Astrocyte (in vitro differentiated cells and primary cell): ENCODE results near the gene CPPED1. TPM values are rescaled to one million over a fixed set of nuclear protein-coding genes. Genes with fewer than 3 reads are reported as not detected.
A peak's percentile ranks its signal among the peaks of the same experiment; 100 is the strongest.

Experiments used
- DNase-seq: peaks from one replicate; pipeline ENCODE4 v3.0.0-alpha.2; 2010; ENCODE audit warnings: low read depth
- FAIRE-seq: peaks from 2 replicates; lab custom pipeline; 2011; peaks lifted over from hg19 to GRCh38; lab: Jason Lieb, UNC
- H2AFZ ChIP-seq: 2 replicates; pipeline ENCODE4 v1.6.0; 2012; ENCODE audit warnings: low read depth, low read length, inconsistent platforms
- H3K27ac ChIP-seq: 2 replicates; pipeline ENCODE4 v1.5.1; 2011; ENCODE audit warnings: low read depth, low read length, inconsistent platforms
- H3K27me3 ChIP-seq: 2 replicates; pipeline ENCODE4 v1.6.0; 2011; ENCODE audit warnings: low read length, inconsistent platforms; ENCODE audit not compliant: insufficient read depth
- H3K36me3 ChIP-seq: 2 replicates; pipeline ENCODE4 v1.5.1; 2011; ENCODE audit warnings: low read length, inconsistent platforms; ENCODE audit not compliant: insufficient read depth
- H3K4me1 ChIP-seq: 2 replicates; pipeline ENCODE4 v1.5.1; 2011; ENCODE audit warnings: low read length, inconsistent platforms; ENCODE audit not compliant: insufficient read depth
- H3K4me2 ChIP-seq: 2 replicates; pipeline ENCODE4 v1.6.0; 2012; ENCODE audit warnings: low read length, inconsistent platforms
- H3K4me3 ChIP-seq: 2 replicates; pipeline ENCODE4 v1.5.1; 2011; ENCODE audit warnings: low read depth, mild to moderate bottlenecking, low read length, inconsistent platforms; ENCODE audit not compliant: insufficient read depth
- H3K79me2 ChIP-seq: 2 replicates; pipeline ENCODE4 v1.6.0; 2012; ENCODE audit warnings: mild to moderate bottlenecking, low read length, inconsistent platforms; ENCODE audit not compliant: insufficient read depth
- H3K9ac ChIP-seq: 2 replicates; pipeline ENCODE4 v1.6.0; 2012; ENCODE audit warnings: mild to moderate bottlenecking, low read length, inconsistent platforms
- H3K9me3 ChIP-seq: 2 replicates; pipeline ENCODE4 v1.5.1; 2012; ENCODE audit warnings: low read depth, mild to moderate bottlenecking, low read length, inconsistent platforms; ENCODE audit not compliant: insufficient read depth
- H4K20me1 ChIP-seq: 2 replicates; pipeline ENCODE4 v1.6.0; 2012; ENCODE audit warnings: low read length, inconsistent platforms; ENCODE audit not compliant: insufficient read depth
- H3K27ac Mint-ChIP-seq: one replicate; pipeline ENCODE4 v1.8.0; 2021; ENCODE audit warnings: mild to moderate bottlenecking, mixed read lengths; ENCODE audit not compliant: unreplicated experiment
- H3K27me3 Mint-ChIP-seq: one replicate; pipeline ENCODE4 v1.8.0; 2021; ENCODE audit warnings: low read depth, mixed read lengths; ENCODE audit not compliant: unreplicated experiment
- H3K36me3 Mint-ChIP-seq: one replicate; pipeline ENCODE4 v1.8.0; 2021; ENCODE audit warnings: low read depth, mixed read lengths; ENCODE audit not compliant: unreplicated experiment
- H3K4me1 Mint-ChIP-seq: one replicate; pipeline ENCODE4 v1.8.0; 2021; ENCODE audit warnings: low read depth, mixed read lengths; ENCODE audit not compliant: unreplicated experiment
- H3K4me3 Mint-ChIP-seq: one replicate; pipeline ENCODE4 v1.8.0; 2021; ENCODE audit warnings: mild to moderate bottlenecking, moderate library complexity, mixed read lengths; ENCODE audit not compliant: unreplicated experiment
- H3K9me3 Mint-ChIP-seq: one replicate; pipeline ENCODE4 v1.8.0; 2021; ENCODE audit warnings: mild to moderate bottlenecking, mixed read lengths; ENCODE audit not compliant: unreplicated experiment
- CTCF ChIP-seq: IDR thresholded peaks from 2 replicates; pipeline ENCODE4 v1.5.1; 2011; ENCODE audit warnings: low read depth, mild to moderate bottlenecking, inconsistent platforms, low read length, moderate library complexity; ENCODE audit not compliant: insufficient read depth
- EZH2 ChIP-seq: IDR thresholded peaks from 2 replicates; pipeline ENCODE4 v1.6.1; 2012; ENCODE audit warnings: mild to moderate bottlenecking, low read length, inconsistent platforms; ENCODE audit not compliant: insufficient read depth
- total RNA-seq: library from RNA; stranded (reverse); gene quantifications from 2 replicates; pipeline ENCODE4 v1.2.1, GENCODE V29; 2021

Gene CPPED1
- total RNA-seq, 1 donor from 2014 or later, result 28.5 TPM

- peaks cover 2% of the 10 kb centered on the region for H3K4me1 Mint-ChIP-seq
- TF ChIP-seq CTCF (no peak), EZH2 (no peak)
- H3K36me3 Mint-ChIP-seq, result no peaks in the 10 kb centered on the region
- Histone ChIP-seq H3K4me2 (peak overlapping the region; percentile 71), H3K27me3 (peaks cover 7% of the 10 kb centered on the region), H3K9ac (no peak overlapping the region), H3K79me2 (no peaks in the 10 kb centered on the region), H4K20me1 (no peaks in the 10 kb centered on the region), H3K9me3 (no peaks in the 10 kb centered on the region), H3K27ac (peak overlapping the region; percentile 41), H3K36me3 (no peaks in the 10 kb centered on the region), H2AFZ (peak overlapping the region; percentile 47), H3K4me3 (no peak overlapping the region), H3K4me1 (peaks cover 4% of the 10 kb centered on the region)
- no peak overlapping the region for H3K27ac Mint-ChIP-seq
- DNase-seq (peak; percentile 27), FAIRE-seq (no peak)
- H3K27me3 Mint-ChIP-seq, result no peaks in the 10 kb centered on the region
- no peak overlapping the region for H3K4me3 Mint-ChIP-seq
- H3K9me3 Mint-ChIP-seq, result peaks cover 14% of the 10 kb centered on the region
These were observed 30.2 kb upstream of the CPPED1 start for GRCh38 chr16:12833926-12834325.

- no peak overlapping the region for H3K27ac ChIP-seq
- H3K9me3 ChIP-seq, result no peaks in the 10 kb centered on the region
- no peak for TF ChIP-seq EZH2
- TF ChIP-seq CTCF, result no peak
- H2AFZ ChIP-seq, result no peak overlapping the region
- no peaks in the 10 kb centered on the region for H3K36me3 ChIP-seq
- Mint-ChIP-seq H3K27ac (no peak overlapping the region), H3K36me3 (no peaks in the 10 kb centered on the region), H3K9me3 (no peaks in the 10 kb centered on the region), H3K4me1 (peaks cover 2% of the 10 kb centered on the region), H3K4me3 (no peak overlapping the region), H3K27me3 (peaks cover 2% of the 10 kb centered on the region)
- no peak for FAIRE-seq
- no peak overlapping the region for H3K4me3 ChIP-seq
- H3K4me2 ChIP-seq, result no peak overlapping the region
- H3K27me3 ChIP-seq, result peaks cover 7% of the 10 kb centered on the region
- H4K20me1 ChIP-seq, result no peaks in the 10 kb centered on the region
- H3K4me1 ChIP-seq, result peaks cover 4% of the 10 kb centered on the region
- no peaks in the 10 kb centered on the region for H3K79me2 ChIP-seq
- no peak for DNase-seq
- no peak overlapping the region for H3K9ac ChIP-seq
These were observed 25.6 kb upstream of the CPPED1 start for GRCh38 chr16:12829096-12829888.

GRCh38 chr16:12828206-12828605, 24.5 kb upstream of the CPPED1 start:
- H3K79me2 ChIP-seq, result no peaks in the 10 kb centered on the region
- H3K27me3 ChIP-seq, result peaks cover 7% of the 10 kb centered on the region
- H3K27ac ChIP-seq, result no peak overlapping the region
- no peak overlapping the region for H2AFZ ChIP-seq
- H3K4me1 Mint-ChIP-seq, result no peaks in the 10 kb centered on the region
- no peak overlapping the region for H3K9ac ChIP-seq
- no peaks in the 10 kb centered on the region for H3K36me3 ChIP-seq
- H3K4me3 Mint-ChIP-seq, result no peak overlapping the region
- no peaks in the 10 kb centered on the region for H3K4me1 ChIP-seq
- no peak overlapping the region for H3K27ac Mint-ChIP-seq
- no peaks in the 10 kb centered on the region for H4K20me1 ChIP-seq
- DNase-seq (no peak), FAIRE-seq (no peak)
- no peaks in the 10 kb centered on the region for H3K9me3 Mint-ChIP-seq
- no peak overlapping the region for H3K4me2 ChIP-seq
- no peak overlapping the region for H3K4me3 ChIP-seq
- no peaks in the 10 kb centered on the region for H3K9me3 ChIP-seq
- H3K36me3 Mint-ChIP-seq, result no peaks in the 10 kb centered on the region
- H3K27me3 Mint-ChIP-seq, result peaks cover 2% of the 10 kb centered on the region
- no peak for TF ChIP-seq CTCF
- no peak for TF ChIP-seq EZH2
